Pancreas (tissue), 10 donors: Measurements from ENCODE around the gene RABGAP1L. TPM values are rescaled to one million over a fixed set of nuclear protein-coding genes. Genes with fewer than 3 reads are reported as not detected.

Experiments used
- ATAC-seq, 4 donors: fragments of 200-7000 bp; cut with Tn5 transposase; one replicate each; pipeline versions ENCODE4 v1.8.0 to v1.9.1; 2020; ENCODE audit warnings: mild to moderate bottlenecking in 4 of 4, moderate library complexity in 4 of 4
- DNase-seq, 6 donors: peaks; one replicate each; pipeline ENCODE4 v3.0.0-alpha.2; 2020
- FAIRE-seq: peaks from 2 replicates; lab custom pipeline; 2012; peaks lifted over from hg19 to GRCh38; lab: Jason Lieb, UNC
- H3K27ac ChIP-seq, 4 donors: fragments of 200-600 bp; sonication (generic); 1 replicate in 3 of 4; 2 replicates in 1 of 4; pipeline versions ENCODE4 v1.5.0 to v1.8.0; 2020
- H3K27me3 ChIP-seq, 4 donors: fragments of 200-600 bp; one replicate each; pipeline ENCODE4 v1.8.0; 2021
- H3K36me3 ChIP-seq, 3 donors: fragments of 200-600 bp; sonication (generic) in 1 of 3; one replicate each; pipeline versions ENCODE4 v1.5.0 to v1.8.0; 2020 to 2021
- H3K4me1 ChIP-seq, 3 donors: fragments of 200-600 bp; one replicate each; pipeline ENCODE4 v1.8.0; 2021
- H3K4me3 ChIP-seq, 4 donors: fragments of 200-600 bp; sonication (generic) in 2 of 4; one replicate each; pipeline versions ENCODE4 v1.5.0 to v1.8.0; 2020 to 2021
- H3K9me3 ChIP-seq, 4 donors: fragments of 200-600 bp; one replicate each; pipeline ENCODE4 v1.8.0; 2021
- whole genome bisulfite sequencing, 2 donors: extraction: QIAGEN DNeasy Blood & Tissue Kit; methylation state at CpG; one replicate each; pipeline ENCODE4 v1.1.7; 2013; 5-methylcytosine and 5-hydroxymethylcytosine counted together
- intact Hi-C, 3 donors: fragments of 100-400 bp; cut with DNase I; formaldehyde crosslinking; loops; one replicate each; pipeline versions ENCODE4 v1.11.1 to v1.14.2; 2022
- polyA plus RNA-seq, 2 donors: library from polyadenylated mRNA; stranded (reverse); fragments of 200-250 nt; gene quantifications; one replicate each; pipeline ENCODE4 v1.2.3, GENCODE V29; 2013
- total RNA-seq, 6 donors: library from RNA; stranded (reverse); fragmentation: NEBNext Ultra II Directional in 4 of 6; extraction: Animal tissue kit (Norgen Biotek cat#: 25700) in 4 of 6; gene quantifications; one replicate each; pipeline versions ENCODE4 v1.2.1 to v1.2.4, GENCODE V29; 2021 to 2023
- TF ChIP-seq, protein P1 (sequence below), 4 donors: fragments of 200-600 bp; sonication (generic) in 3 of 4; IDR thresholded peaks; one replicate each; pipeline versions ENCODE4 v1.5.0 to v1.8.0; 2021; ENCODE audit warnings: antibody characterized with exemption in 4 of 4
- donor health status: healthy with polysubstance abuse.
- donor health status: DM: no; HTN: no; CAD: no; lungs with moderate emphysema.
- donor health status: DM: no; HTN: no; CAD: no.
- donor health status: control.
- donor health status: control.
- donor health status: Bipolar disorder and iron deficiency.
- donor health status: DM: yes; HTN: yes; CAD: no.
- donor health status: DM: no; HTN: no; CAD: no.
- donor health status: DM: no; HTN: no; CAD: no.
- donor health status: DM: yes; HTN: yes; CAD: no.

RABGAP1L gene
- total and polyA plus RNA-seq, 8 donors: 13.9 to 64.8 (median 36.1) TPM

GRCh38 chr1:174724219-174724618 is 564.9 kb downstream of the RABGAP1L start:
- H3K27ac ChIP-seq: no peak overlapping the region
- no peaks in the 10 kb centered on the region for H3K27me3 ChIP-seq
- intact Hi-C loops: no loop called here
- H3K36me3 ChIP-seq: no peaks in the 10 kb centered on the region
- no peaks in the 10 kb centered on the region for H3K4me1 ChIP-seq
- FAIRE-seq (no peak), ATAC-seq (no peak), DNase-seq (no peak)
- no peak overlapping the region for H3K4me3 ChIP-seq
- TF ChIP-seq, protein P1, sequence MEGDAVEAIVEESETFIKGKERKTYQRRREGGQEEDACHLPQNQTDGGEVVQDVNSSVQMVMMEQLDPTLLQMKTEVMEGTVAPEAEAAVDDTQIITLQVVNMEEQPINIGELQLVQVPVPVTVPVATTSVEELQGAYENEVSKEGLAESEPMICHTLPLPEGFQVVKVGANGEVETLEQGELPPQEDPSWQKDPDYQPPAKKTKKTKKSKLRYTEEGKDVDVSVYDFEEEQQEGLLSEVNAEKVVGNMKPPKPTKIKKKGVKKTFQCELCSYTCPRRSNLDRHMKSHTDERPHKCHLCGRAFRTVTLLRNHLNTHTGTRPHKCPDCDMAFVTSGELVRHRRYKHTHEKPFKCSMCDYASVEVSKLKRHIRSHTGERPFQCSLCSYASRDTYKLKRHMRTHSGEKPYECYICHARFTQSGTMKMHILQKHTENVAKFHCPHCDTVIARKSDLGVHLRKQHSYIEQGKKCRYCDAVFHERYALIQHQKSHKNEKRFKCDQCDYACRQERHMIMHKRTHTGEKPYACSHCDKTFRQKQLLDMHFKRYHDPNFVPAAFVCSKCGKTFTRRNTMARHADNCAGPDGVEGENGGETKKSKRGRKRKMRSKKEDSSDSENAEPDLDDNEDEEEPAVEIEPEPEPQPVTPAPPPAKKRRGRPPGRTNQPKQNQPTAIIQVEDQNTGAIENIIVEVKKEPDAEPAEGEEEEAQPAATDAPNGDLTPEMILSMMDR (IDR thresholded peaks at IDR 0.05): no peak
- no peaks in the 10 kb centered on the region for H3K9me3 ChIP-seq

DNA sequence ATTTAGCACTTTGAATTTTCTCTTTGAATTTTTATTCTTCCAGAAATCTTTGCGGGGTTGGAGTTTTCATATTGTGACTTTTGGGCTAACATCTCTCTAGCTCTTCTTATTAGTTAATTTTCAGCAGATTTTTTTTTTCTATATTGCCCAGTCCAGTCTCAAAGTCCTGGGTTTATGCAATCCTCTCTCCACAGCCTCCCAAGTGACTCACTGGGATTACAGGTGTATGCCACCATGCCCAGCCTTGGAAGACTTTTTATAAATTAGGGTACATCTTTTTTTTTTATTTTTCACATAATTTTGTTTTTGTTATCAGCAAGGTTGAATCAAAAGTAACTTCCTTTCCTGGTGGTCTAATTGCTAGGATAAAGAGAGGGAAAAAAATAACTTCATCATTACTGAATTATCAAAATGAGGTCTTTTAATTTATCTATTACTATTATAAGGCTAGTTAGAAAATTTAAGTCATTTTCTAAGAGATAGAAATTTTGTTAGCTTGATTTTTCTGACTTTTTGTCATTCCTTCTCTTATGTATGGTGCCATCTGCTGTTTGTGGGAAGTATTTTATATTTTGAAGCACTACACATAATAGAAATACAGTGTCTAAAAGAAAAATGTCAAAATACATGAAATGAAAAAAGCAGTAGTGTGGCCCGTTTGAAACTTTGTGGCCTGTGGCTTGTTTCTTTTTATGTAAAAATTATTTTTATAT is 567.0 kb downstream of the RABGAP1L start:
- TF ChIP-seq, protein P1 (IDR thresholded peaks at IDR 0.05): peak in 2 of 4 donors; percentile 24
- Histone ChIP-seq H3K4me3 (no peak overlapping the region), H3K27ac (no peak overlapping the region), H3K9me3 (no peaks in the 10 kb centered on the region), H3K4me1 (no peaks in the 10 kb centered on the region), H3K27me3 (no peaks in the 10 kb centered on the region), H3K36me3 (no peaks in the 10 kb centered on the region)
- intact Hi-C loops: no loop called here
- peak; percentile 53 for FAIRE-seq
- WGBS, 2 donors: 45 to 60% methylated on average over 2 of the region's 2 CpGs
- no peak for DNase-seq
- no peak for ATAC-seq

DNA sequence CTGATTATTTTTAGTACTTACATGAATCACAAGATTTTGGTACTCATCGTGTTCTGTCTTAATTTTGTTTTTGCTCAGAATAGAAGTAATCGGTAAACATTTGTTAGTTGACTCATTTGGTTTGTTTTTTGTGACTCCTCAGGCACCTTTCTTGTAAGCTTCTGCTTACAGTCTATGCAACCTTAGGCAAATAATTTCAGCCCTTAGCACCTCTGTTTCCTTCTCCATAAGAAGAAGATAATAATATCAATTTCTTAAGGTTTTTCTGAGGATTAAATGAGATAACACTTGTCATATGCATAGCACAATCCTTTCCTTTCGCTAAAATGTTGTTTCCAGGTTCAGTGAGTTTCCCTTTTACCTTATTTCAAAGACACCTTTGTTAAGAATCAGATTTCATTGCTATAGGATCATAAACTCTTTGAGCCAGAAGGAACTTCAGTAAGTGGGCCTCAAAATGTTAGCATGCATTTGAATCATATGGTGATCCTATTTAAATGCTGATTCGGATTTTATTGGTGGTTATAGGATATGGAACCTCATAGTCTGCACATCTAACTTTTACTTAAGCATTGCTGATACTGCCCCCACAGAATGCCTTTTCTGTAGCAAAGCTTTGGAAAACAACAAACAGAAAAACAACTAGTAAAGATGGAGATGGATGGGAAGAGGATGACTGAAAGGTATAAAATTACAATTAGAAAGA is 567.7 kb downstream of the RABGAP1L start:
- Histone ChIP-seq H3K36me3 (no peaks in the 10 kb centered on the region), H3K27me3 (no peaks in the 10 kb centered on the region), H3K9me3 (no peaks in the 10 kb centered on the region), H3K4me1 (no peaks in the 10 kb centered on the region), H3K4me3 (no peak overlapping the region), H3K27ac (no peak overlapping the region)
- TF ChIP-seq, protein P1 (IDR thresholded peaks at IDR 0.05): no peak
- no peak for DNase-seq
- 68 to 69% methylated on average over 4 of the region's 4 CpGs for WGBS, 2 donors
- no peak for FAIRE-seq
- no peak for ATAC-seq
- intact Hi-C loops: no loop called here

DNA sequence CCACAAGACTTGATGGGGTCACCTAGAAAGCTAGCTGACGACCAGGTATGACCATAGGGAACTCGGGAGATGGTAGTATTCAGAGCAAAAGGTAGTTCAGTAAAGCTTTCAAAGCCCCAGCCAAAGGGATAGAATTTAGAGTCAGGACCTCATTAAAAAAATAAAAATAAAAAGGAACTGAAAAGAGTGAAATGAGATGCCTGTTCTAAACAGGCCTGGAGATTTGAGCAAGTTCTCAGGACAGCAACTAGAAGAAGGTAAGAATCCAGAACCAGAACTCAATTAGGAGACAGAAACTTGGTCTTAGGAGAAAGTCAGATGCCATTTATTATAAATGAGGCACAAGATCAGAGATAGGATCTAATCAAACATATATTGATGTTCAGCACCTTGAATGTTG is 575.0 kb downstream of the RABGAP1L start:
- ATAC-seq: no peak
- intact Hi-C loops: loop anchor here in 1 of 3 donors (10.0 kb wide), 1 partner anchor 459 kb away; no protein-coding TSS in a partner anchor
- Histone ChIP-seq H3K4me3 (no peak overlapping the region), H3K9me3 (no peaks in the 10 kb centered on the region), H3K27me3 (no peaks in the 10 kb centered on the region), H3K27ac (no peak overlapping the region), H3K36me3 (no peaks in the 10 kb centered on the region), H3K4me1 (no peaks in the 10 kb centered on the region)
- TF ChIP-seq, protein P1 (IDR thresholded peaks at IDR 0.05): no peak
- 94 to 95% methylated on average over 2 of the region's 2 CpGs for WGBS, 2 donors
- FAIRE-seq: no peak
- no peak for DNase-seq

DNA sequence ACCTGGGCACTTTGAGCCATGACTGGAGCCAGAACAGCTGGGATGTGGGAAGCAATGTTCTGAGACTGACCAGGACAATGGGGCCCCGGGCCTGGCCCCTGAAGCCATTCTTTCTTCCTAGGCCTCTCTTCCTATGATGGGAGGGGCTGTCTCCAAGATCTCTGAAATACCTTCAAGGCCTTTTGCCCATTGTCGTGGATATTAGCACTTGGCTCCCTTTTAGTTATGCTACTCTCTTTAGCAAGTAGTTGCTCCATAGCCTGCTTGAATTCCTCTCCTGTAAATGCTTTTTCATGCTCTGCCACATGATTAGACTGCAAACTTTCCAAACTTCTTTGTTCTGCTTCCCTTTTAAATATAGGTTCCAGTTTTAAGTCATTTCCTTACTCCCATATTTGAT is 577.5 kb downstream of the RABGAP1L start:
- Histone ChIP-seq H3K4me1 (no peaks in the 10 kb centered on the region), H3K27me3 (no peaks in the 10 kb centered on the region), H3K4me3 (no peak overlapping the region), H3K36me3 (no peaks in the 10 kb centered on the region), H3K27ac (no peak overlapping the region), H3K9me3 (no peaks in the 10 kb centered on the region)
- 94 to 97% methylated on average over 2 of the region's 2 CpGs for WGBS, 2 donors
- TF ChIP-seq, protein P1 (IDR thresholded peaks at IDR 0.05): no peak
- ATAC-seq: no peak
- intact Hi-C loops: loop anchor here in 1 of 3 donors (10.0 kb wide), 1 partner anchor 462 kb away; no protein-coding TSS in a partner anchor
- no peak for DNase-seq
- no peak for FAIRE-seq
